HepG2 (cell line): ENCODE measurements around the gene CEACAM18. TPM values are rescaled to one million over a fixed set of nuclear protein-coding genes. Genes with fewer than 3 reads are reported as not detected.

Experiments
- ATAC-seq: fragments of 200-7000 bp; cut with Tn5 transposase; 3 replicates; pipeline ENCODE4 v1.9.1; 2020; ENCODE audit warnings: mild to moderate bottlenecking, moderate library complexity
- BruUV-seq: library from RNA; stranded (reverse); fragments of 400-500 nt; replicated peaks from 2 replicates; lab custom pipeline; 2021; lab: Mats Ljungman, UMichigan
- CTCF ChIA-PET: fragments of 300-600 bp; formaldehyde crosslinking; extraction: SDS; loops from one replicate; lab custom pipeline; 2021; ENCODE audit warnings: low total read pairs, inconsistent platforms, low intra/inter-chr PET ratio; lab: Yijun Ruan, JAX
- POLR2A ChIA-PET: fragments of 350-600 bp; sonication (Branson Sonifier 250); formaldehyde crosslinking; loops from one replicate; lab custom pipeline; 2020; ENCODE audit warnings: antibody characterized with exemption, inconsistent platforms; lab: Yijun Ruan, JAX
- DNase-seq: peaks from one replicate; pipeline ENCODE4 v3.0.0-alpha.2; 2015; ENCODE audit warnings: low spot score
- FAIRE-seq: peaks from 3 replicates; lab custom pipeline; 2011; peaks lifted over from hg19 to GRCh38; lab: Jason Lieb, UNC
- H2AFZ ChIP-seq: one replicate; pipeline ENCODE4 v1.6.1; 2011; ENCODE audit warnings: low read length, inconsistent platforms
- H3K27ac ChIP-seq: fragments of 300-600 bp; 3 replicates; pipeline ENCODE4 v1.8.0; 2011; ENCODE audit warnings: mixed run types, mild to moderate bottlenecking, mixed read lengths, low read length, inconsistent platforms; ENCODE audit not compliant: insufficient read depth; ENCODE audit errors: extremely low read length
- H3K27me3 ChIP-seq, 2 experiments: fragments of 200-600 bp in 1 of 2; 2 replicates in 1 of 2; 3 replicates in 1 of 2; pipeline versions ENCODE4 v1.6.0 to v1.8.0; 2011; ENCODE audit warnings: low read length in 2 of 2, mild to moderate bottlenecking in 2 of 2, moderate library complexity in 2 of 2, inconsistent platforms in 1 of 2; ENCODE audit not compliant: insufficient read depth in 2 of 2, control insufficient read depth in 1 of 2
- H3K36me3 ChIP-seq, 2 experiments: fragments of 200-600 bp in 1 of 2; replicated peaks in 1 of 2; 2 replicates in 1 of 2; 3 replicates in 1 of 2; pipeline versions ENCODE4 v1.5.1 to v1.8.0; 2011; ENCODE audit warnings: low read length in 2 of 2, inconsistent platforms in 1 of 2; ENCODE audit not compliant: insufficient read depth in 2 of 2, control insufficient read depth in 1 of 2
- H3K4me1 ChIP-seq: 2 replicates; pipeline ENCODE4 v1.5.1; 2012; ENCODE audit warnings: low read length, inconsistent platforms; ENCODE audit not compliant: insufficient read depth
- H3K4me2 ChIP-seq: 2 replicates; pipeline ENCODE4 v1.6.0; 2011; ENCODE audit warnings: low read depth, low read length, inconsistent platforms
- H3K4me3 ChIP-seq, 3 experiments: fragments of 200-600 bp in 1 of 3; sonication (generic), shearing (Covaris generic) in 1 of 3; replicated peaks in 1 of 3; 2 replicates each; pipeline ENCODE4 v1.5.1; 2011 to 2016; ENCODE audit warnings: low read length in 3 of 3, inconsistent platforms in 2 of 3, low read depth in 2 of 3, mild to moderate bottlenecking in 2 of 3, control low read depth in 1 of 3, mixed read lengths in 1 of 3; ENCODE audit not compliant: insufficient read depth in 1 of 3
- H3K79me2 ChIP-seq: one replicate; pipeline ENCODE4 v1.6.1; 2011; ENCODE audit warnings: low read length, inconsistent platforms; ENCODE audit not compliant: insufficient read depth
- H3K9ac ChIP-seq: 2 replicates; pipeline ENCODE4 v1.6.0; 2011; ENCODE audit warnings: mild to moderate bottlenecking, low read depth, low read length, inconsistent platforms; ENCODE audit not compliant: insufficient read depth
- H3K9me3 ChIP-seq: 2 replicates; pipeline ENCODE4 v1.5.1; 2012; ENCODE audit warnings: mild to moderate bottlenecking, low read length
- H4K20me1 ChIP-seq: 2 replicates; pipeline ENCODE4 v1.6.0; 2011; ENCODE audit warnings: inconsistent platforms, mild to moderate bottlenecking, low read length, moderate library complexity; ENCODE audit not compliant: insufficient read depth
- ARNT2 ChIP-seq: sonication (generic); formaldehyde crosslinking; IDR thresholded peaks from 2 replicates; pipeline ENCODE4 v1.8.0; 2022; ENCODE audit warnings: mild to moderate bottlenecking, low read depth, missing genetic modification reagents, moderate library complexity
- CBX1 ChIP-seq: IDR thresholded peaks from one replicate; pipeline ENCODE4 v1.6.1; 2016; ENCODE audit warnings: antibody characterized with exemption, low read depth
- KAT7 ChIP-seq: IDR thresholded peaks from 2 replicates; pipeline ENCODE4 v1.6.1; 2018; ENCODE audit warnings: borderline replicate concordance, missing compliant biosample characterization
- NCOR1 ChIP-seq: fragments of 200-600 bp; sonication (generic); IDR thresholded peaks from 2 replicates; pipeline ENCODE4 v1.7.0; 2017; ENCODE audit warnings: antibody characterized with exemption, low read length, borderline replicate concordance
- NFKBIZ ChIP-seq: IDR thresholded peaks from 2 replicates; pipeline ENCODE4 v1.6.1; 2018; ENCODE audit warnings: missing genetic modification reagents, missing compliant biosample characterization
- SNRNP70 ChIP-seq: fragments of 200-400 bp; formaldehyde crosslinking; IDR thresholded peaks from 2 replicates; pipeline ENCODE4 v1.6.1; 2017; ENCODE audit warnings: mild to moderate bottlenecking, low read depth, low read length, moderate library complexity
- SSRP1 ChIP-seq: IDR thresholded peaks from 2 replicates; pipeline ENCODE4 v1.6.1; 2016; ENCODE audit warnings: control low read depth
- ZNF34 ChIP-seq: sonication (generic); formaldehyde crosslinking; IDR thresholded peaks from 2 replicates; pipeline ENCODE4 v1.4.0; 2020; ENCODE audit warnings: mild to moderate bottlenecking, missing genetic modification reagents, borderline replicate concordance
- ZNF510 ChIP-seq: sonication (generic); formaldehyde crosslinking; IDR thresholded peaks from 2 replicates; pipeline ENCODE4 v1.4.0; 2020; ENCODE audit warnings: low read depth, mild to moderate bottlenecking, missing genetic modification reagents
- ZNF543 ChIP-seq: sonication (generic); formaldehyde crosslinking; IDR thresholded peaks from 2 replicates; pipeline ENCODE4 v1.4.0; 2020; ENCODE audit warnings: mild to moderate bottlenecking, missing genetic modification reagents
- WGBS: methylation state at CpG from one replicate; pipeline ENCODE4 v1.1.6; 2017; ENCODE audit warnings: low lambda C conversion rate; 5-methylcytosine and 5-hydroxymethylcytosine counted together
- in situ Hi-C: cut with HindIII; loops from 2 replicates; pipeline ENCODE4 v1.10.0; 2017; ENCODE audit warnings: low pct_unique_long_range_greater_than_20kb; ENCODE audit not compliant: extremely low pct_ligation_motif_present
- intact Hi-C: fragments of 100-400 bp; cut with micrococcal nuclease; formaldehyde crosslinking; loops from one replicate; pipeline ENCODE4 v1.10.0; 2022; ENCODE audit not compliant: unreplicated experiment
- polyA plus RNA-seq, 8 experiments: library from polyadenylated mRNA; depleted of rRNA in 3 of 8; stranded (reverse) in 7 of 8; unstranded in 1 of 8; fragments of >200 nt; fragmentation: Illumina TruSeq in 4 of 8; extraction: Trizol in 4 of 8; gene quantifications; 2 replicates each; pipeline versions ENCODE4 v1.2.1 to v1.2.3, GENCODE V29; 2011 to 2016; ENCODE audit warnings: low read depth in 4 of 8, missing spikeins in 1 of 8, mixed read lengths in 1 of 8; ENCODE audit not compliant: insufficient read depth in 1 of 8
- total RNA-seq, 5 experiments: library from RNA; depleted of rRNA; stranded (reverse); fragments of >200 nt; fragmentation: Illumina TruSeq; extraction: Trizol; gene quantifications; 2 replicates each; pipeline ENCODE4 v1.2.3, GENCODE V29; 2016; ENCODE audit warnings: low read depth in 1 of 5
- TF ChIP-seq, protein P1 (sequence below): sonication (generic); formaldehyde crosslinking; conservative IDR thresholded peaks from 2 replicates; pipeline ENCODE4 v1.8.0; 2022; ENCODE audit warnings: low read depth, missing genetic modification reagents
- TF ChIP-seq, protein P2 (sequence below): IDR thresholded peaks from 2 replicates; pipeline ENCODE4 v1.6.1; 2016; ENCODE audit warnings: control low read depth
- TF ChIP-seq, protein P3 (sequence below): sonication (generic); formaldehyde crosslinking; IDR thresholded peaks from 2 replicates; pipeline ENCODE4 v1.4.0; 2020; ENCODE audit warnings: low read depth, mild to moderate bottlenecking, missing genetic modification reagents
- TF ChIP-seq, protein P4 (sequence below): sonication (generic); formaldehyde crosslinking; IDR thresholded peaks from 2 replicates; pipeline ENCODE4 v1.4.0; 2020; ENCODE audit warnings: missing genetic modification reagents
- TF ChIP-seq, protein P5 (sequence below): sonication (generic); formaldehyde crosslinking; IDR thresholded peaks from 2 replicates; pipeline ENCODE4 v1.5.0; 2020; ENCODE audit warnings: missing genetic modification reagents

The CEACAM18 gene
- total and polyA plus RNA-seq, 2 of the 13 experiments (the other 11 are each of a cell fraction or from before 2014, with no cell fraction given), result not detected

DNA sequence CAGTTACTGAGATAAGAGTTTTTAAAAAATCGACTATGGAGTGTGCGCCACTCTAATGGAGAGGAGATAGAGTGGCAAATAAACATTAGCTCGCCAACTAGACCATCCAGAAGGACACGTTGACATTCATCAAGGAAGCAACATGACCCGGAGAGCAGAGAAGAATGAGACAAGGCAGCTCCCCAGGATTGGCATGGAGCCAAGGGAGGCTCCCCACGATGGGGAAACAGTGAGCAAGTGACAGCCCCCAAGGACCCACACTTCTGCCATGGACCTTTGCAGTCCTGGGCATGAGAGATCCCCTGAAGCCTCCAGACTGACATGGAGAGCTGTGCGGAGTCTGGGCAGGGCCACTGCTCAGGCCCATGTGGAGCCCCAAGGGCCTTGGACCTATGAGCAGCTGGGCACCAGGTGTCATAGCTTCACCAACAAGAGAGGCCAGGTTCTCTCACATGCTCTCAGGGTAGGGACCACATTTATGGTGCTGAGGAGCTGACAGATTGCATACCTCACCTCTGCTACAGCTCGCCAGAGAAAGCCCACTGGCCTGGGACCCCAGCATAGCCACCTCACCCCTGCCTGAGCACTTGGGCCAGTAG is 46.4 kb downstream of the CEACAM18 start (continued):
- TF ChIP-seq ARNT2 (CRISPR knock-in tag) (no peak), ZNF543 (CRISPR knock-in tag) (no peak), NCOR1 (no peak), ZNF510 (CRISPR knock-in tag) (no peak)
- TF ChIP-seq, all 625 proteins: peak for 0

DNA sequence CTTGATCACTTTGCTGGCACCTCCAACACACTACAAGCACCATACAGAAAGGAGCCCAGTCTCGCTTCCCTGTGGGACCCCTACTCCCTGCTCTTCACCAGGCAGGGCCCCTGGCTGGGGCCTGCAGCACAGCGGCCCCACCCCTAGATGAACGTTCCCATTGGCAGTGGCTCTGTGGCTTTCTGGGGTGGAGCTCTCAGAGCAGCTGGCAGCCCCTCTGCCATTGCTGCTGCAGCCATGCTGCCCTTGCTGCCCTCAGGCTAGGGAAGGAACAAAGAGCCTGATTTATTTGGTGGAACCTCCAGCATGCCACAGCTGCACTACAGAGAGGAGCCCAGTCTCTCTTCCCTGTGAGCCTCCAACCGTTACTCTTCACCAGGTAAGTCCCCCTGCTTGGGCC is 47.3 kb downstream of the CEACAM18 start:
- Histone ChIP-seq H3K27me3 (no peaks in the 10 kb centered on the region; a peak in 2 of 5 replicates), H2AFZ (no peak overlapping the region), H3K9ac (no peak overlapping the region), H3K27ac (no peak overlapping the region), H3K4me1 (no peaks in the 10 kb centered on the region), H4K20me1 (no peaks in the 10 kb centered on the region), H3K4me2 (no peak overlapping the region), H3K4me3 (no peak overlapping the region), H3K9me3 (no peaks in the 10 kb centered on the region), H3K36me3 (no peaks in the 10 kb centered on the region), H3K79me2 (no peaks in the 10 kb centered on the region)
- POLR2A ChIA-PET, result no interaction called here
- FAIRE-seq, result no peak
- DNase-seq, result no peak
- BruUV-seq, result no TSS peak
- TF ChIP-seq, protein P1, sequence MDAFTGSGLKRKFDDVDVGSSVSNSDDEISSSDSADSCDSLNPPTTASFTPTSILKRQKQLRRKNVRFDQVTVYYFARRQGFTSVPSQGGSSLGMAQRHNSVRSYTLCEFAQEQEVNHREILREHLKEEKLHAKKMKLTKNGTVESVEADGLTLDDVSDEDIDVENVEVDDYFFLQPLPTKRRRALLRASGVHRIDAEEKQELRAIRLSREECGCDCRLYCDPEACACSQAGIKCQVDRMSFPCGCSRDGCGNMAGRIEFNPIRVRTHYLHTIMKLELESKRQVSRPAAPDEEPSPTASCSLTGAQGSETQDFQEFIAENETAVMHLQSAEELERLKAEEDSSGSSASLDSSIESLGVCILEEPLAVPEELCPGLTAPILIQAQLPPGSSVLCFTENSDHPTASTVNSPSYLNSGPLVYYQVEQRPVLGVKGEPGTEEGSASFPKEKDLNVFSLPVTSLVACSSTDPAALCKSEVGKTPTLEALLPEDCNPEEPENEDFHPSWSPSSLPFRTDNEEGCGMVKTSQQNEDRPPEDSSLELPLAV (CRISPR knock-in tag), result no peak
- TF ChIP-seq NFKBIZ, result no peak
- no peak for TF ChIP-seq KAT7 (CRISPR knock-in tag)
- no peak for TF ChIP-seq ZNF34 (CRISPR knock-in tag)
- TF ChIP-seq, protein P2, sequence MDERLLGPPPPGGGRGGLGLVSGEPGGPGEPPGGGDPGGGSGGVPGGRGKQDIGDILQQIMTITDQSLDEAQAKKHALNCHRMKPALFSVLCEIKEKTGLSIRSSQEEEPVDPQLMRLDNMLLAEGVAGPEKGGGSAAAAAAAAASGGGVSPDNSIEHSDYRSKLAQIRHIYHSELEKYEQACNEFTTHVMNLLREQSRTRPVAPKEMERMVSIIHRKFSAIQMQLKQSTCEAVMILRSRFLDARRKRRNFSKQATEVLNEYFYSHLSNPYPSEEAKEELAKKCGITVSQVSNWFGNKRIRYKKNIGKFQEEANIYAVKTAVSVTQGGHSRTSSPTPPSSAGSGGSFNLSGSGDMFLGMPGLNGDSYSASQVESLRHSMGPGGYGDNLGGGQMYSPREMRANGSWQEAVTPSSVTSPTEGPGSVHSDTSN (CRISPR knock-in tag), result no peak
- TF ChIP-seq SSRP1 (CRISPR knock-in tag), result no peak
- TF ChIP-seq, protein P3, sequence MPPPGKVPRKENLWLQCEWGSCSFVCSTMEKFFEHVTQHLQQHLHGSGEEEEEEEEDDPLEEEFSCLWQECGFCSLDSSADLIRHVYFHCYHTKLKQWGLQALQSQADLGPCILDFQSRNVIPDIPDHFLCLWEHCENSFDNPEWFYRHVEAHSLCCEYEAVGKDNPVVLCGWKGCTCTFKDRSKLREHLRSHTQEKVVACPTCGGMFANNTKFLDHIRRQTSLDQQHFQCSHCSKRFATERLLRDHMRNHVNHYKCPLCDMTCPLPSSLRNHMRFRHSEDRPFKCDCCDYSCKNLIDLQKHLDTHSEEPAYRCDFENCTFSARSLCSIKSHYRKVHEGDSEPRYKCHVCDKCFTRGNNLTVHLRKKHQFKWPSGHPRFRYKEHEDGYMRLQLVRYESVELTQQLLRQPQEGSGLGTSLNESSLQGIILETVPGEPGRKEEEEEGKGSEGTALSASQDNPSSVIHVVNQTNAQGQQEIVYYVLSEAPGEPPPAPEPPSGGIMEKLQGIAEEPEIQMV (CRISPR knock-in tag), result no peak
- TF ChIP-seq CBX1, result no peak
- TF ChIP-seq, protein P4, sequence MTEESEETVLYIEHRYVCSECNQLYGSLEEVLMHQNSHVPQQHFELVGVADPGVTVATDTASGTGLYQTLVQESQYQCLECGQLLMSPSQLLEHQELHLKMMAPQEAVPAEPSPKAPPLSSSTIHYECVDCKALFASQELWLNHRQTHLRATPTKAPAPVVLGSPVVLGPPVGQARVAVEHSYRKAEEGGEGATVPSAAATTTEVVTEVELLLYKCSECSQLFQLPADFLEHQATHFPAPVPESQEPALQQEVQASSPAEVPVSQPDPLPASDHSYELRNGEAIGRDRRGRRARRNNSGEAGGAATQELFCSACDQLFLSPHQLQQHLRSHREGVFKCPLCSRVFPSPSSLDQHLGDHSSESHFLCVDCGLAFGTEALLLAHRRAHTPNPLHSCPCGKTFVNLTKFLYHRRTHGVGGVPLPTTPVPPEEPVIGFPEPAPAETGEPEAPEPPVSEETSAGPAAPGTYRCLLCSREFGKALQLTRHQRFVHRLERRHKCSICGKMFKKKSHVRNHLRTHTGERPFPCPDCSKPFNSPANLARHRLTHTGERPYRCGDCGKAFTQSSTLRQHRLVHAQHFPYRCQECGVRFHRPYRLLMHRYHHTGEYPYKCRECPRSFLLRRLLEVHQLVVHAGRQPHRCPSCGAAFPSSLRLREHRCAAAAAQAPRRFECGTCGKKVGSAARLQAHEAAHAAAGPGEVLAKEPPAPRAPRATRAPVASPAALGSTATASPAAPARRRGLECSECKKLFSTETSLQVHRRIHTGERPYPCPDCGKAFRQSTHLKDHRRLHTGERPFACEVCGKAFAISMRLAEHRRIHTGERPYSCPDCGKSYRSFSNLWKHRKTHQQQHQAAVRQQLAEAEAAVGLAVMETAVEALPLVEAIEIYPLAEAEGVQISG (CRISPR knock-in tag), result no peak
- no peak for TF ChIP-seq SNRNP70
- TF ChIP-seq, protein P5, sequence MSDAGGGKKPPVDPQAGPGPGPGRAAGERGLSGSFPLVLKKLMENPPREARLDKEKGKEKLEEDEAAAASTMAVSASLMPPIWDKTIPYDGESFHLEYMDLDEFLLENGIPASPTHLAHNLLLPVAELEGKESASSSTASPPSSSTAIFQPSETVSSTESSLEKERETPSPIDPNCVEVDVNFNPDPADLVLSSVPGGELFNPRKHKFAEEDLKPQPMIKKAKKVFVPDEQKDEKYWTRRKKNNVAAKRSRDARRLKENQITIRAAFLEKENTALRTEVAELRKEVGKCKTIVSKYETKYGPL (CRISPR knock-in tag), result no peak
- 0% methylated on average over 4 of the region's 4 CpGs for WGBS
- ATAC-seq, result no peak
- CTCF ChIA-PET, result no interaction called here
- in situ Hi-C loops (no loop called here), intact Hi-C loops (no loop called here)
